K562 (cell line): ENCODE measurements around the gene COPS6. TPM values are rescaled to one million over a fixed set of nuclear protein-coding genes. Genes with fewer than 3 reads are reported as not detected.

ENCODE experiments used
- JUNB ChIP-seq: fragments of 450-650 bp; formaldehyde crosslinking; conservative IDR thresholded peaks from 2 replicates; pipeline ENCODE4 v1.4.0; 2020; ENCODE audit warnings: mild to moderate bottlenecking
- KLF6 ChIP-seq: fragments of 250-450 bp; sonication (Bioruptor Pico); IDR thresholded peaks from 2 replicates; pipeline ENCODE4 v1.4.0; 2020; ENCODE audit warnings: mild to moderate bottlenecking, moderate library complexity, borderline replicate concordance
- MBD2 ChIP-seq: sonication (generic); IDR thresholded peaks from 2 replicates; pipeline ENCODE4 v1.6.1; 2016; ENCODE audit warnings: low read depth, borderline replicate concordance
- SOX6 ChIP-seq: fragments of 450-650 bp; IDR thresholded peaks from 2 replicates; pipeline ENCODE4 v1.6.1; 2014; ENCODE audit warnings: mild to moderate bottlenecking
- STAT5A ChIP-seq: IDR thresholded peaks from 2 replicates; pipeline ENCODE4 v1.6.1; 2012; ENCODE audit warnings: low read length, inconsistent platforms, borderline replicate concordance
- THRAP3 ChIP-seq: fragments of 450-650 bp; IDR thresholded peaks from 2 replicates; pipeline ENCODE4 v1.6.1; 2016; ENCODE audit warnings: mild to moderate bottlenecking, inconsistent platforms, borderline replicate concordance
- XRCC4 ChIP-seq: IDR thresholded peaks from one replicate; pipeline ENCODE4 v1.6.1; 2011; ENCODE audit not compliant: insufficient read depth, insufficient read length; ENCODE audit errors: extremely low read depth
- ZNF224 ChIP-seq: sonication (generic); formaldehyde crosslinking; IDR thresholded peaks from 2 replicates; pipeline ENCODE4 v1.8.0; 2022; ENCODE audit warnings: mild to moderate bottlenecking, missing genetic modification reagents
- ZNF644 ChIP-seq: fragments of 200-800 bp; sonication (Bioruptor generic); IDR thresholded peaks from 2 replicates; pipeline ENCODE4 v1.6.1; 2016; ENCODE audit warnings: low read depth, missing genetic modification characterization, missing compliant biosample characterization
- polyA plus RNA-seq, 8 experiments: library from polyadenylated mRNA; depleted of rRNA in 4 of 8; stranded (reverse) in 5 of 8; unstranded in 3 of 8; fragments of >200 nt; fragmentation: Nextera tagmentation in 2 of 8; fragmentation: Illumina TruSeq in 1 of 8; extraction: Ambion mirVana in 2 of 8; extraction: Trizol in 1 of 8; gene quantifications; 2 replicates each; pipeline versions ENCODE4 v1.2.1 to v1.2.3, GENCODE V29; 2011 to 2014; ENCODE audit warnings: inconsistent platforms in 1 of 8, missing spikeins in 1 of 8
- total RNA-seq, 7 experiments: library from RNA; depleted of rRNA in 6 of 7; stranded (reverse); fragments of >200 nt in 6 of 7; fragmentation: Illumina TruSeq in 2 of 7; extraction: Trizol in 2 of 7; gene quantifications; 2 replicates each; pipeline versions ENCODE4 v1.2.1 to v1.2.3, GENCODE V29; 2011 to 2021; ENCODE audit warnings: low replicate concordance in 1 of 7
- TF ChIP-seq, protein P1 (sequence below): fragments of 250-450 bp; sonication (Bioruptor Pico); IDR thresholded peaks from 2 replicates; pipeline ENCODE4 v1.5.0; 2020; ENCODE audit warnings: mild to moderate bottlenecking
- TF ChIP-seq, protein P2 (sequence below): sonication (generic); formaldehyde crosslinking; IDR thresholded peaks from 2 replicates; pipeline ENCODE4 v1.8.0; 2022; ENCODE audit warnings: mild to moderate bottlenecking, missing genetic modification reagents
- TF ChIP-seq, protein P3 (sequence below): fragments of 200-400 bp; formaldehyde crosslinking; IDR thresholded peaks from 2 replicates; pipeline ENCODE4 v1.6.1; 2017; ENCODE audit warnings: mild to moderate bottlenecking, low read depth, low read length, moderate library complexity
- TF ChIP-seq, protein P4 (sequence below): fragments of 450-650 bp; formaldehyde crosslinking; conservative IDR thresholded peaks from 2 replicates; pipeline ENCODE4 v1.4.0; 2022; ENCODE audit warnings: mild to moderate bottlenecking, missing genetic modification characterization
- TF ChIP-seq, protein P5 (sequence below): sonication (generic); formaldehyde crosslinking; IDR thresholded peaks from 2 replicates; pipeline ENCODE4 v1.8.1; 2023; ENCODE audit warnings: mild to moderate bottlenecking, missing genetic modification reagents
- TF ChIP-seq, protein P6 (sequence below): fragments of 450-650 bp; formaldehyde crosslinking; IDR thresholded peaks from 2 replicates; pipeline ENCODE4 v1.4.0; 2020; ENCODE audit warnings: mild to moderate bottlenecking
- TF ChIP-seq, protein P7 (sequence below): sonication (generic); formaldehyde crosslinking; IDR thresholded peaks from 2 replicates; pipeline ENCODE4 v1.8.0; 2022; ENCODE audit warnings: missing genetic modification reagents, mild to moderate bottlenecking, moderate library complexity, borderline replicate concordance
- TF ChIP-seq, protein P8 (sequence below): fragments of 200-800 bp; sonication (Bioruptor generic); IDR thresholded peaks from 2 replicates; pipeline ENCODE4 v1.6.1; 2017; ENCODE audit warnings: missing genetic modification characterization, missing compliant biosample characterization

Gene COPS6
- total and polyA plus RNA-seq, 9 of the 15 experiments (the other 6 are each of a cell fraction or from before 2014, with no cell fraction given): 63.0 to 331 (median 168) TPM

DNA sequence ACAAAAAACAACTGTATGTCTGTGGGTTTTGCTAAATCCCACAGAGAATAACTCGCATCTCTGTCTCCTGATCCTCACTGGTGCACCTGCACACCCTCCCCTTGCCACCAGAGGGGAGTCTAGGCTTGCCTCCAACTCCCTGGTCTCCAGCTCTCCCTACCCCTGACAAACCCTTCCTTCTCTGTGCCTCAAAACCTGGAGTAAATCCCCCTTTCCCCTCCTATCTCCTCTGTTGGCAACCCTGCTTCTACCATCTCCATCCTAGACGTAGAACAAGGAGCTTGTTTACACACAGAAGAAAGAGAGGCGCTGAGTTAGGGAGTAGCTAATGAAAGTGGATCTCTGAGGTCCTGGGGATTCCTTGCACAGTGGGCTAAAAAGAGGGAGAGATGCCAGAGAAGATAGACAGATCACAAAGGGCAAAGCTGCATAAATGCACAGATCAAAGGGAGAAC lies 44.0 kb downstream of the COPS6 start (continued):
- TF ChIP-seq, protein P1, sequence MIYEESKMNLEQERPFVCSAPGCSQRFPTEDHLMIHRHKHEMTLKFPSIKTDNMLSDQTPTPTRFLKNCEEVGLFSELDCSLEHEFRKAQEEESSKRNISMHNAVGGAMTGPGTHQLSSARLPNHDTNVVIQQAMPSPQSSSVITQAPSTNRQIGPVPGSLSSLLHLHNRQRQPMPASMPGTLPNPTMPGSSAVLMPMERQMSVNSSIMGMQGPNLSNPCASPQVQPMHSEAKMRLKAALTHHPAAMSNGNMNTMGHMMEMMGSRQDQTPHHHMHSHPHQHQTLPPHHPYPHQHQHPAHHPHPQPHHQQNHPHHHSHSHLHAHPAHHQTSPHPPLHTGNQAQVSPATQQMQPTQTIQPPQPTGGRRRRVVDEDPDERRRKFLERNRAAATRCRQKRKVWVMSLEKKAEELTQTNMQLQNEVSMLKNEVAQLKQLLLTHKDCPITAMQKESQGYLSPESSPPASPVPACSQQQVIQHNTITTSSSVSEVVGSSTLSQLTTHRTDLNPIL (CRISPR knock-in tag): no peak
- TF ChIP-seq, protein P2, sequence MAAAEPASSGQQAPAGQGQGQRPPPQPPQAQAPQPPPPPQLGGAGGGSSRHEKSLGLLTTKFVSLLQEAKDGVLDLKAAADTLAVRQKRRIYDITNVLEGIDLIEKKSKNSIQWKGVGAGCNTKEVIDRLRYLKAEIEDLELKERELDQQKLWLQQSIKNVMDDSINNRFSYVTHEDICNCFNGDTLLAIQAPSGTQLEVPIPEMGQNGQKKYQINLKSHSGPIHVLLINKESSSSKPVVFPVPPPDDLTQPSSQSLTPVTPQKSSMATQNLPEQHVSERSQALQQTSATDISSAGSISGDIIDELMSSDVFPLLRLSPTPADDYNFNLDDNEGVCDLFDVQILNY: no peak
- TF ChIP-seq STAT5A (no peak), MBD2 (no peak), THRAP3 (no peak; the same call in 1 of the 2 replicates), JUNB (no peak), ZNF644 (no peak), SOX6 (no peak), ZNF224 (no peak), KLF6 (CRISPR knock-in tag) (no peak), XRCC4 (no peak)
- TF ChIP-seq, protein P3, sequence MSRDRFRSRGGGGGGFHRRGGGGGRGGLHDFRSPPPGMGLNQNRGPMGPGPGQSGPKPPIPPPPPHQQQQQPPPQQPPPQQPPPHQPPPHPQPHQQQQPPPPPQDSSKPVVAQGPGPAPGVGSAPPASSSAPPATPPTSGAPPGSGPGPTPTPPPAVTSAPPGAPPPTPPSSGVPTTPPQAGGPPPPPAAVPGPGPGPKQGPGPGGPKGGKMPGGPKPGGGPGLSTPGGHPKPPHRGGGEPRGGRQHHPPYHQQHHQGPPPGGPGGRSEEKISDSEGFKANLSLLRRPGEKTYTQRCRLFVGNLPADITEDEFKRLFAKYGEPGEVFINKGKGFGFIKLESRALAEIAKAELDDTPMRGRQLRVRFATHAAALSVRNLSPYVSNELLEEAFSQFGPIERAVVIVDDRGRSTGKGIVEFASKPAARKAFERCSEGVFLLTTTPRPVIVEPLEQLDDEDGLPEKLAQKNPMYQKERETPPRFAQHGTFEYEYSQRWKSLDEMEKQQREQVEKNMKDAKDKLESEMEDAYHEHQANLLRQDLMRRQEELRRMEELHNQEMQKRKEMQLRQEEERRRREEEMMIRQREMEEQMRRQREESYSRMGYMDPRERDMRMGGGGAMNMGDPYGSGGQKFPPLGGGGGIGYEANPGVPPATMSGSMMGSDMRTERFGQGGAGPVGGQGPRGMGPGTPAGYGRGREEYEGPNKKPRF: no peak
- TF ChIP-seq, protein P4, sequence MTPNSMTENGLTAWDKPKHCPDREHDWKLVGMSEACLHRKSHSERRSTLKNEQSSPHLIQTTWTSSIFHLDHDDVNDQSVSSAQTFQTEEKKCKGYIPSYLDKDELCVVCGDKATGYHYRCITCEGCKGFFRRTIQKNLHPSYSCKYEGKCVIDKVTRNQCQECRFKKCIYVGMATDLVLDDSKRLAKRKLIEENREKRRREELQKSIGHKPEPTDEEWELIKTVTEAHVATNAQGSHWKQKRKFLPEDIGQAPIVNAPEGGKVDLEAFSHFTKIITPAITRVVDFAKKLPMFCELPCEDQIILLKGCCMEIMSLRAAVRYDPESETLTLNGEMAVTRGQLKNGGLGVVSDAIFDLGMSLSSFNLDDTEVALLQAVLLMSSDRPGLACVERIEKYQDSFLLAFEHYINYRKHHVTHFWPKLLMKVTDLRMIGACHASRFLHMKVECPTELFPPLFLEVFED (CRISPR knock-in tag): peak; percentile 76; the same call in 1 of the 2 replicates
- TF ChIP-seq, protein P5, sequence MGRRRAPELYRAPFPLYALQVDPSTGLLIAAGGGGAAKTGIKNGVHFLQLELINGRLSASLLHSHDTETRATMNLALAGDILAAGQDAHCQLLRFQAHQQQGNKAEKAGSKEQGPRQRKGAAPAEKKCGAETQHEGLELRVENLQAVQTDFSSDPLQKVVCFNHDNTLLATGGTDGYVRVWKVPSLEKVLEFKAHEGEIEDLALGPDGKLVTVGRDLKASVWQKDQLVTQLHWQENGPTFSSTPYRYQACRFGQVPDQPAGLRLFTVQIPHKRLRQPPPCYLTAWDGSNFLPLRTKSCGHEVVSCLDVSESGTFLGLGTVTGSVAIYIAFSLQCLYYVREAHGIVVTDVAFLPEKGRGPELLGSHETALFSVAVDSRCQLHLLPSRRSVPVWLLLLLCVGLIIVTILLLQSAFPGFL: no peak
- TF ChIP-seq, protein P6, sequence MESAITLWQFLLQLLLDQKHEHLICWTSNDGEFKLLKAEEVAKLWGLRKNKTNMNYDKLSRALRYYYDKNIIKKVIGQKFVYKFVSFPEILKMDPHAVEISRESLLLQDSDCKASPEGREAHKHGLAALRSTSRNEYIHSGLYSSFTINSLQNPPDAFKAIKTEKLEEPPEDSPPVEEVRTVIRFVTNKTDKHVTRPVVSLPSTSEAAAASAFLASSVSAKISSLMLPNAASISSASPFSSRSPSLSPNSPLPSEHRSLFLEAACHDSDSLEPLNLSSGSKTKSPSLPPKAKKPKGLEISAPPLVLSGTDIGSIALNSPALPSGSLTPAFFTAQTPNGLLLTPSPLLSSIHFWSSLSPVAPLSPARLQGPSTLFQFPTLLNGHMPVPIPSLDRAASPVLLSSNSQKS: no peak
- TF ChIP-seq, protein P7, sequence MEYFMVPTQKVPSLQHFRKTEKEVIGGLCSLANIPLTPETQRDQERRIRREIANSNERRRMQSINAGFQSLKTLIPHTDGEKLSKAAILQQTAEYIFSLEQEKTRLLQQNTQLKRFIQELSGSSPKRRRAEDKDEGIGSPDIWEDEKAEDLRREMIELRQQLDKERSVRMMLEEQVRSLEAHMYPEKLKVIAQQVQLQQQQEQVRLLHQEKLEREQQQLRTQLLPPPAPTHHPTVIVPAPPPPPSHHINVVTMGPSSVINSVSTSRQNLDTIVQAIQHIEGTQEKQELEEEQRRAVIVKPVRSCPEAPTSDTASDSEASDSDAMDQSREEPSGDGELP: peak; percentile 34; the same call in 1 of the 2 replicates
- TF ChIP-seq, protein P8, sequence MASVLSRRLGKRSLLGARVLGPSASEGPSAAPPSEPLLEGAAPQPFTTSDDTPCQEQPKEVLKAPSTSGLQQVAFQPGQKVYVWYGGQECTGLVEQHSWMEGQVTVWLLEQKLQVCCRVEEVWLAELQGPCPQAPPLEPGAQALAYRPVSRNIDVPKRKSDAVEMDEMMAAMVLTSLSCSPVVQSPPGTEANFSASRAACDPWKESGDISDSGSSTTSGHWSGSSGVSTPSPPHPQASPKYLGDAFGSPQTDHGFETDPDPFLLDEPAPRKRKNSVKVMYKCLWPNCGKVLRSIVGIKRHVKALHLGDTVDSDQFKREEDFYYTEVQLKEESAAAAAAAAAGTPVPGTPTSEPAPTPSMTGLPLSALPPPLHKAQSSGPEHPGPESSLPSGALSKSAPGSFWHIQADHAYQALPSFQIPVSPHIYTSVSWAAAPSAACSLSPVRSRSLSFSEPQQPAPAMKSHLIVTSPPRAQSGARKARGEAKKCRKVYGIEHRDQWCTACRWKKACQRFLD: no peak
